Fibroblast of skin of back (primary cell): Measurements from ENCODE around the gene ANKRD66.

Experiments
- DNase-seq: peaks from one replicate; pipeline ENCODE4 v3.0.0-alpha.2; 2013

Gene ANKRD66

DNA sequence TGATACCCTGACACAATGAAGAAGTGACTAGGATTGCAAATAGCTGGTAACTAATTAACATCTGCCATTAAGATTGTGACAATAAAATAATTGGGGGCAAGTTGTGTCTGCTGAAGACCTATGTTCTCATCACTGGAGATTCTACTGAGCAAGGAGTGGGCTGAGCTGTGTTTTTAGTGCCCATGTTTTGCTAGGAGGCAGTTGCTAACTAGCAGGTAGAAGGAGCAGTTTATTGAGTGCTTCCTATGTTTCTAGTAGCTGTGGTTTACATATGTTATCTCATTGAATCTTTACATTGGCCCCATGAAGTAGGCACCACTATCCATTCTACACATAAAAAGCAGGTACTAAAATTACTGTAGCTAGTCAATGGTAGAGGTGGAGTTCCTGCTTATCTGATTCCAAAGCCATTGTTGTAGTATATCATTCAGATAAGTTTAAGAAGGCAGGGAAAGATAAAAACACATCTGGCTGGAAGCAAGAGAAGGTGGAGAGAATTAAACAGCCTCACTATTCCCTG lies 43.7 kb downstream of the ANKRD66 start:
- no peak for DNase-seq

DNA sequence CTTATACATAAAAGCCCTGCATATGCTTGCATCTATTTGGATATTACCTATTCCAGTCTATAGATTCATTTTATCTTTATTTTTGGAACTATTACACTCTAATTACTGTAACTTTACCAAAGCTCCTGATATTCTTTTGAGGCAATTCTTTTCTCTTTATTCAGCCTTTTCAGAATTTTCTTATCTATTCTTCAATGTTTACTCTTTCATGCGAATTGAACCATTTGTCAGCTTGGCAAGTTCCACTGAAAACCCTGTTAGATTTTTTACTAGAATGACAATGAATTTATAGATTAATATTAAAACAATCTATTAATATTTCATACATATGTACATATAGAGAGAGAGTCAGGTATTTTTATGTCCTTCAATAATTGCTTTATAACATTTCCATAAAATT lies 45.9 kb downstream of the ANKRD66 start:
- DNase-seq: no peak

DNA sequence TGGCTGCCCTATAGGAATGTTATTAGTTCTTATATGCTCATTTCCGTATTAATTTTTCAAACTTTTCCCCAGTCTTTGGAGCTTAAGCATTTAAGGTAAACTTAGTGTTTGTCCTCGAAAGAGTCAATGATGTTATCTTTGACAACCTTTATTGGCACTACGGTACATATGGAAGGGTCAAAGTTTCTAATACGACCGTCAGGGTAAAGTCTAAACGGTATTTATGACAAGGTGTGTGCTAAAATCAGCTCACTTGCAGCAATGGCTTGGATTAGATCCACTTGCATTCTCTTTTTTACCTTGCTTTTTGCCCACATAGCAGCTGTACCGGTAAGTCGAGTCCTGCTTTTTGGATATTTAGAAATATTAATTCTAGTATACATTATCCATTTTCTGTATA lies 46.4 kb downstream of the ANKRD66 start, which contains the start of gene MEP1A:
MEP1A (plus strand) TSS at position 252 of the 400 bp plus-strand sequence; CDS start at position 262, 10 bp downstream.
- DNase-seq: no peak

DNA sequence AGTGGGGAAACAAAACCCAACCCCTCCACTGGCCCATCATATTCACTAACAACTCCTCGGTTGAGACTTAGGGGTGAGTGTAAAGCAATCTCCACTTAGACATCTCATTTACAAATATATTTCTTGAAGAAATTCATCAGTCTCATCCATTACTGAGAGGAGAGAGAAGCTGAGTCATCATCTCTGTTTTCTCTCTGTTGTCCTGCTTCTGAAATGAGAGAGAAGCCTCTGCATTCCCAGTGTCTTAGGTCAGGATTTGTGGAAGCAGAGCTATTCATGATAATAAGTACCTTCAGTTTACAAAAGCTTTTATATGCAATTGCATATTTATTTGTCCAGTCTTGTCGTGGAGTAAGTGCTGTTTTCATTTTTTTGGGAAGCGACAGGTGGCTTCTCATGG lies 47.3 kb downstream of the ANKRD66 start:
- no peak for DNase-seq

DNA sequence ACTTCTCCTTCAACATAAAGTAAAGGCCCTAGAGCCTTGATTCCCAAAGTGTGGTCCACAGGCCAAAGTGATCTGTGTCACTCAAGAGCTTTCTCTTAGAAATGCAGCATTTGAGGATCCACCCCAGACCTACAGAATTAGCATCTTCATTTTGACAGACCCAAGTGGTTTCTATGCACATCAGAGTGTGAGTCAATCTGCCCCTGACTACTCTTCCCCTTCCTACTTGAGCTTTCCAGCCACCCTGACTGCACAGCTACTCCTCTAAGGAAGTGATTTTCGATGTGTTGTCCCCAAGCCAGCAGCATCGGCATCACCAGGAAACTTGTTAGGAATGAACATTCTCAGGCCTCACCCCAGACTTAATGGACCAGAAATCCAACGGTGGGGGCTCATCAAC lies 49.1 kb downstream of the ANKRD66 start:
- no peak for DNase-seq

DNA sequence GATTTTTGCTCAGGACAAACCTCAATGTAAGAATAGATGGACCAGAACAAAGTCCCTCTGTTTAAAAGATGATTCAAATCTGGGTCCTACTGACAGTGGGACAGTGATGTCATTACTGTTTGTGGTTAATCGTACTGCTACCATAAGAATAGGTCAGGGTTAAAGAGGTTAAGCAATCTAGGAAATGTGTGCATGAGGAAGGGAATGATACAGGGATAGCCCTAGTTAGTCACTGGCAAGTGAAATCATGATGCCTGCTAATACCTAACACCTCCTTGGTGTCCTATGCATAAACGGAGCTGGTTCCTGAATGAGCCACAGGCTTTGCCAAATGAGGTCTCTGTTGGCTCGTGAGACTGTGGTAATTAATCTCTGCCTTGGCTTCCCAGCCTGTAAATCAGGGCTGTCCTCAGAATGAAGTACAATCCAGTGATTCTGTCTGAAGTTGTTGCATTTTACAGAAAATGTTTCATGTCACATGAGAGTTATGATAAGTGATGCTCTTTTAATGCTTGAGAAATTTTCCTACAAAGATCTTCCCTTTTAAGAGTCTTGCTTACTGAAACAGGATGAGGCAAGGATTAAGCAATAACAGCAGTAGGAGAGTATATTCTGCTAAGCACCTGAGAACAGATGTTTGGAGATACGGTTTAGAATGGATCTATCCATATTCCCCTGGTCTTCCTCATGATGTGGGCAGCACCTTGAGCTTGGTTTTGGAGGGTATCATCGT lies 50.3 kb downstream of the ANKRD66 start:
- DNase-seq: no peak

DNA sequence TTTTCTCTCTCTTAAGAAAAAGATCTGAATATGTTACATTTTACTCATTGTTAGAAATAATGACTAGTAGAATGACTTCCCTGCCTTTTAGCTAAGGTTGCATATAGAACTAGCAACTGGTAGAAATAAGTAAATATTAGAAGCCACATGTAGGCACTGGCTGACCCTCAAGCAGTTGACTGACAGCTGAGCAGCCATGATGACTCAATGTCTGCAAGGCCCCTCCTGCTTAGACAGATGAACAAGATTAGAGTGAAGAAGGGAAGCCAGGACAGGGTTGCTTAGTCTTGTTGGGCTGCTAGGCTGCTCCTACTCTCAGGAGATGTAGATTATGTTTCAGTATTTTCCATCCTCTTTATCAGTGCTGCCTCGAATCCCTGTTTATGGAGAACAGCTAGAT lies 52.9 kb downstream of the ANKRD66 start:
- no peak for DNase-seq

DNA sequence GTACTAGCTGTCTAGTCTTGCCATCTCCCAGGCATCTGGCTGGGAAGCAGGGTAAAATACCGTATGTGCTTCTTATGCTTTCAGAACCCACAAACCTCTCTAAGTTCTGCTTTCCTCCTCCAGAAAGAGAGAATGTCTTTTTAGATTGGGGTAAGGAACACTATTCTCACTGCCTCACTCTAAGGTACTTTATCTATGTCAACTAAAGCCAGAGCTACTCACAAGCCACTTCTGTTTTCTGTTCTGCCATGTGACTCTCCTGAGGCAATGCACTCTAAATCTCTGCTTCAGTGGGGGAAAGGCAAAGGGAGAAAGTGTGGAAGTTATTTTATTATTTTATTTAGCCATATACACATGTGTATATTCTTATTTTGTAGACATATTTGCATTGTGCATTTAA lies 62.1 kb downstream of the ANKRD66 start:
- DNase-seq: no peak
